ENCODE data around the gene NEURL1. TPM values are rescaled to one million over a fixed set of nuclear protein-coding genes. Genes with fewer than 3 reads are reported as not detected.
A peak's percentile ranks its signal among the peaks of the same experiment; 100 is the strongest.

Gene NEURL1
- total RNA-seq, 4 donors from 2014 or later, result 0.19 TPM; not detected in 3

DNA sequence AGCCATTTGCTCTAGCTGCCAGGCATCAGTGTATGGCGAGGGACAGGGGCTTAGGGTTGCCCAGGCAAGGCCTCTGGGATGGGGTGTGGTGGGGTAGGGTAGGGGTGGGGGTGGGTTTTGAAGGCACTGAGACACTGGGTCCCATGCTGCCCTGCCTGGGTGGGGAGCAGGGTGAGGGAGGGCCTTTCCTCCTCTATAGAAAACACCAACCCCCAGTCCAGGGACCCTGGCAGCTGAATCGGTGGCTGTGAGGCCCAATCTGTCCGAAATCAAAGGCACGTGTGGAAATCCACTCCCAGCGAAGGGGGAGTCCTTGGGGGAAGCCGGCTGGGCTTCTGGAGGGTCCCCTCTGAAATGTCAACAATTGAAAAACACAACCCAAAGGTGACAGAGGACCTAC is 106.4 kb downstream of the NEURL1 start:
- H3K9me3 ChIP-seq, result no peaks in the 10 kb centered on the region
- no peaks in the 10 kb centered on the region for H3K27me3 ChIP-seq
- peak overlapping the region; percentile 10 to 63 (median 50) for H3K27ac ChIP-seq
- H3K36me3 ChIP-seq, result peaks cover 19 to 83% (median 21%) of the 10 kb centered on the region in 3 donors
- H3K4me3 ChIP-seq, result no peak overlapping the region
- peaks cover 0 to 55% (median 9%) of the 10 kb centered on the region in 3 donors for H3K4me1 ChIP-seq
- intact Hi-C loops (cut with DNase I), result loop anchor here (5.0 kb wide), 1 partner anchor 82 kb away; no protein-coding TSS in a partner anchor
- TF ChIP-seq POLR2A (IDR thresholded peaks at IDR 0.05) (no peak), CTCF (IDR thresholded peaks at IDR 0.05) (no peak)
- WGBS, 2 donors, result 67 to 76% methylated on average over 1 to 4 of the region's 6 CpGs
- no peak for DNase-seq

- peak overlapping the region; percentile 10 to 63 (median 50) for H3K27ac ChIP-seq
- no peak for DNase-seq
- H3K4me1 ChIP-seq, result peaks cover 0 to 55% (median 9%) of the 10 kb centered on the region in 3 donors
- H3K36me3 ChIP-seq, result peaks cover 19 to 84% (median 26%) of the 10 kb centered on the region in 3 donors
- no peaks in the 10 kb centered on the region for H3K9me3 ChIP-seq
- no peaks in the 10 kb centered on the region for H3K27me3 ChIP-seq
- no peak overlapping the region for H3K4me3 ChIP-seq
- 20% methylated on average over 1 of the region's 6 CpGs; no CpG with 5 or more reads in 1 of the 2 donors for WGBS, 2 donors
- intact Hi-C loops (cut with DNase I), result loop anchor here (5.0 kb wide), 1 partner anchor 82 kb away; no protein-coding TSS in a partner anchor
- TF ChIP-seq POLR2A (IDR thresholded peaks at IDR 0.05) (no peak), CTCF (IDR thresholded peaks at IDR 0.05) (no peak)
Observed at GRCh38 chr10:103600325-103600724, 106.8 kb downstream of the NEURL1 start.

DNA sequence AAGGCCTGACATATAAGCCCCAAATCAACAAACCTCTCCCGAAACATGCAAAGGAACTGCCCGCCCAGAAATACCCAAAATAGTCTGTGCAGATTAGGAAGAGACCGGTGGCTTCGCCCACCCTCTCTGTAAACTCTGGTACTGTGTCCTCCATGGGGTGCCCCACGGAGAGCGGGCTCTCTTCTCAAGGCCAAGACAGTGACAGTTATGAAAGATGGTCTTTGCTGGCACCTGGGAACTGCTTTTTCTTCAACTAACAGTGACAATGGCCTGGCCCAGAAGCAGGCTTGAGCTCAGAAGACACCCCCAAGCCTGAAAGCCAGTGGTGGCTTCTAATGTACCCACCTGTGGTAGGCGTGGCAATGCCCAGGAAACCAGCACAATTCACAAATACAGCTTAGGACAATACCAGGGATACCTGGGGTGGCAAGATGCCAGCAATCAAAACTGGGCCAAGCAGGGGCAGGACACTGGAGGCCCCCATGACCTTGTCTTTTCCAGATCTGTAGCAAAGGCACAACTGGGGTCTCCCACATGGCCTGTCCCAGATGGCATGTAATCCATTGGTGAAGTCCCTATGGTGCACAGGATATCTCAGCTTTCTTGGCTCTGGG is 107.6 kb downstream of the NEURL1 start:
- Histone ChIP-seq H3K4me3 (no peak overlapping the region), H3K9me3 (no peaks in the 10 kb centered on the region), H3K4me1 (peaks cover 0 to 60% (median 9%) of the 10 kb centered on the region in 3 donors), H3K36me3 (peaks cover 19 to 82% (median 26%) of the 10 kb centered on the region in 3 donors), H3K27ac (peak overlapping the region in 3 of 4 donors; percentile 36 to 63 (median 51)), H3K27me3 (no peaks in the 10 kb centered on the region)
- DNase-seq, result no peak
- 64 to 86% methylated on average over 4 to 7 of the region's 7 CpGs for WGBS, 2 donors
- intact Hi-C loops (cut with DNase I), result loop anchor here (5.0 kb wide), 1 partner anchor 81 kb away; no protein-coding TSS in a partner anchor
- no peak for TF ChIP-seq CTCF (IDR thresholded peaks at IDR 0.05)
- TF ChIP-seq POLR2A (IDR thresholded peaks at IDR 0.05), result no peak

DNA sequence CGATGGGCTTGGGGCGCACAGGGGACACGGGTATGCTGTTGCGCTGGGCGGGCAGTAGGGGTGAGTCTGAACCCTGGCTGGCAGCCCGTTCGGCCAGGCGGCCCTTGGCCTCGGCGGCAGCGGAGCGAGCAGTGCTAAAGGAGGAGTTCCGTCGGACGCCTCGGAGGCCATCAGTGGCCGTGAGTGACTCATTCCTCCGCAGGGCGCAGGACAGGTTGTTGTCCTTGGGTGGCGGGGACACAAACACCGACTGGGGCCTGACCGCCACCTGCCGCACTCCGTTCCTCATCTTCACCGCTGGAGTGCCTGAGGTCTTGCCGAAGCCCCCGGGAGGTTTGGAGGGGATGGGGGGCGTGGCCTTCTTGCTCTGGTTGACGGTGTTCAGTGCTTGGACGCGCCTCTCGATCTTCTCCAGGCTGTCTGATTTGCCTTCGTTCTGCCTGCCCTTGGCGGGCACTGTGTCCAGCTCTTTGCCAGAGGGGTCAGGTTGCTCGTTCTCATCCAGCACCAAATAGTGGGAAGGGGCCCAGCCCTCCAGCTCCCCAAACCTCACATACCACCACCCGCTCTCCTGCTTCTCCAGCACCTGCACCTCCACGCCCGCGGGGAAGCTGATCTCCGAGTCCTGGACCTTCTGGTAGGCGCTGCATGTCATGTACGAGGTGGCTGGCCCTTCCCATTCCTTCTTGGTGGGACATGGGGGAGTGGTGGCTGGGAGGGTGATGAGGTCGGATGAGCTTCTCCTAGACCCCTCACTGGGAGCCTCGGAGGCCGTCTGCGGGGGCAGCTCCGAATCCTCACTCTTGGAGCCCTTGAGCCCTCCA is 108.7 kb downstream of the NEURL1 start:
- peaks cover 19 to 75% (median 26%) of the 10 kb centered on the region in 3 donors for H3K36me3 ChIP-seq
- 84 to 85% methylated on average over 11 to 28 of the region's 47 CpGs for WGBS, 2 donors
- TF ChIP-seq POLR2A (IDR thresholded peaks at IDR 0.05) (no peak), CTCF (IDR thresholded peaks at IDR 0.05) (no peak)
- DNase-seq, result no peak
- H3K4me1 ChIP-seq, result peaks cover 0 to 49% (median 9%) of the 10 kb centered on the region in 3 donors
- H3K27ac ChIP-seq, result no peak overlapping the region
- no peaks in the 10 kb centered on the region for H3K9me3 ChIP-seq
- intact Hi-C loops (cut with DNase I), result loop anchor here (5.0 kb wide), 1 partner anchor 80 kb away; no protein-coding TSS in a partner anchor
- H3K27me3 ChIP-seq, result no peaks in the 10 kb centered on the region
- H3K4me3 ChIP-seq, result no peak overlapping the region

DNA sequence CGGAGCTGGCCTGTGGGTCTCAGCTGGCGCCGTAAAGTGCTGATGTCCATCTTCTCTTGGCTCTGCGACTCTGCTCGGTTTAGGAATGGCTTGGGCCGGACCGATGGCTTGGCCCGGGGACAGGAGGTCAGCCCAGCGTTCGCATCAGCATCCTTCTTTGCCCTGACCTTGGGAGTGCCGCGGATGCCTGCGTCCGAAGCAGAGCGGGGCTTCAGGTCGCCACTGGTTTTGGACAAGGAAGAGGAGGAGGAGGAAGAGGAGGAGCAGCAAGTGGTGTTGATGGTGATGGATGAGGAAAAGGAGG is 109.3 kb downstream of the NEURL1 start:
- Histone ChIP-seq H3K36me3 (peaks cover 19 to 72% (median 26%) of the 10 kb centered on the region in 3 donors), H3K27me3 (no peaks in the 10 kb centered on the region), H3K4me3 (no peak overlapping the region), H3K9me3 (no peaks in the 10 kb centered on the region), H3K4me1 (peaks cover 0 to 43% (median 9%) of the 10 kb centered on the region in 3 donors), H3K27ac (no peak overlapping the region)
- no peak for DNase-seq
- TF ChIP-seq CTCF (IDR thresholded peaks at IDR 0.05), result no peak
- TF ChIP-seq POLR2A (IDR thresholded peaks at IDR 0.05), result no peak
- 86% methylated on average over 5 to 10 of the region's 16 CpGs for WGBS, 2 donors
- intact Hi-C loops (cut with DNase I), result loop anchor here (5.0 kb wide), 1 partner anchor 79 kb away; no protein-coding TSS in a partner anchor

Data from esophagus squamous epithelium (tissue), 5 donors.